Smooth muscle cell of the brain vasculature (primary cell): ENCODE results near the gene IFI30.
A peak's percentile ranks its signal among the peaks of the same experiment; 100 is the strongest.

Source experiments
- DNase-seq: peaks from one replicate; pipeline ENCODE4 v3.0.0-alpha.2; 2012; ENCODE audit warnings: low read depth, low spot score

The IFI30 gene

DNA sequence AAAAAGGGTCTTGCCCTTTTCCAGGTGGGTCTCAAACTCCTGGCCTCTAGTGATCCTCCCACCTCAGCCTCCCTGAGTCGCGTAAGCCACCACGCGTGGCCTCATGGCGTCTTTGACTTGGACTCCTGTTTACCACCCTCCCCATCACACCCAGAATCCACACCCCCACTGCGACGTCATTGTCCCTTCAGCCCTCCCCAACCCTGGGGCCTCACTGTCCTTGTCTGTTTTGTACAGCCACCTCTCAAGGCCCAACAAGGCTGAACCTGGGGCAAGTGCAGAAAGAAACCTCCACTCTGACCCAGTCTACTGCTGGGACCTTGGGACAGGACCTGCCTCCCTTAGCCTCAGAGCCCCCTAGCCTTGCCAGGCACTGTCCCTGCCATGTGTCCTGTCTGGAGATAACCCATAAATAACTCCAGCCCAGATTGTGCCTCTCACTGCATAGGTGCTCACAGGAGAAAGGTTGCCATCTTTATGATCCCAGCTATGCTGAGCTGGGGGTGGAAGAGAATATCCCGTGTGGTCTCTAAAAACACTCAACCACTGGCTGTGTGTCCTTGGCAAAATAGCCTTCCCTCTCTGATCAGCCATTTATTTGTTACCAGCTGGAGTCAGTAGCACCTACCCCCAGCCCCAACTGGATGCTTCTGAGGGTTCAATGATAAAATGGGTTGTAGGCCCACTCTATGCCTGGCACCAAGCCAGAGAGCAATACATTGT lies 1.8 kb upstream of the IFI30 start:
- DNase-seq: no peak

DNA sequence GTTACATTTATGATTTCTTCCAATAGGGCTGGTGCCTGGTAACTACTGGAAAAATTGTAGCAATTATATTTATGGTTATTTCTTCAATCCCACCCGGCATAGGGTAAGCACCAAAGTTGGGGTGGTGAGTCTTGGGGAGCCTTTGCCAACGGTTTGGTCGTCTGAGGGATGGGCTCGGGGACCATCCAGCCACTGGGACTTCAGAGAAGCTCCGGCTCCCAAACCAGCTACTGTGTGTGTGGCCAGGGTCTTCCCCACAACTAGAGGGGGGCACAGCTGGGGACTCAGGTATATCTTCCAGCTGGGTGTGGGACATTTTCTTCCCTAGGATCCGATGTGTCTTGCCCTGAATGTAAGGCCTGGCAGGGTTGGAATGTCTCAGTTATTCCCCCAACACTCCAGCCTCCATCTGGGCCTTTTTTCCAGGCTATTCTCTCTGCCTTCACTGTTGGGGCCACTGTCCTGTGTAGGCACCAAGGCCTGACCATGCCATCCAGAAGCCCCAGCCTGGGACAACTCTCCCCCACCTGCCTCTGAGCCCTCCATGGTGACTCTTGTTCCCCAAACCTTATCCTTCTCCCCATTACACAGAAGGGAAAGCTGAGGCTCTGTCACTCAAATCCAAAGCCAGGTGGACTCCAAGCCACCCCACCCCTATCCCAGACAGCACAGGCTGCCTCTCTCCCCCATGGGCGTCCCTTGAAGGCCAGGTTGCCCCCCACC lies 1.1 kb upstream of the IFI30 start:
- DNase-seq: no peak

DNA sequence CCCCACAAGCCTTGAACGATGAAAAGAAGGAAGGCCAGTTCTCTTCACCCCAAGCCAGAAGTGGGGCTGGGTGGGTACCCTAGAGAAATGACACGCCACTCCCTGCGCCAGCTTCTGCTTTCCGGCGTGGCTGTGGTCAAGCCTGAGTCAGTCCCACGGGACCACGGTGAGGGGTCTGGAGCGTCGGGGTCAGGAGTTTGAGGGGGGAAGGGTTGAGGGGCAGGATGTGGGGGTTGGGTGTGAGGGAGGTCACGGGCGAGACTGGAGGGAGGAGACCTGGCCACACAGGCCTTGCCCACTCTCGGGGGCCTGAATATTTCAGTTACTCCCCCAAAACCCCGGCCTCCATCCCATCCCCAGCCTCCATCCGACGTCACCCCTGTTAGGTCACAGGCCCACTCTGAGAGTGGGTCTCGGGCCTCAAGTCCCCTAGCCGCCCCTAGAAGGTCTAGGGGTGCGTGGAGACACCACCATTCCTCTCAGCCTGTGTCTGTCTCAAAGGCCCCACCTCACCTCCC lies 500 bp upstream of the IFI30 start:
- no peak for DNase-seq

DNA sequence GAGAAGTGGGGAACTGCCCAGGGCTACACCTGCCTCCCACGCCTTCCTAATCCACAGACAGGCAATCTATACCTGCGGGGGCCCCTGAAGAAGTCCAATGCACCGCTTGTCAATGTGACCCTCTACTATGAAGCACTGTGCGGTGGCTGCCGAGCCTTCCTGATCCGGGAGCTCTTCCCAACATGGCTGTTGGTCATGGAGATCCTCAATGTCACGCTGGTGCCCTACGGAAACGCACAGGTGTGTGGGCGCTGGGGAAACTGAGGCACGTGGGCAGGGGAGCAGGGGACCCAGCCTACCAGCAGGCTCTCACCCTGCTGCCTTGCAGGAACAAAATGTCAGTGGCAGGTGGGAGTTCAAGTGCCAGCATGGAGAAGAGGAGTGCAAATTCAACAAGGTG lies 1.4 kb downstream of the IFI30 start:
- DNase-seq: no peak

DNA sequence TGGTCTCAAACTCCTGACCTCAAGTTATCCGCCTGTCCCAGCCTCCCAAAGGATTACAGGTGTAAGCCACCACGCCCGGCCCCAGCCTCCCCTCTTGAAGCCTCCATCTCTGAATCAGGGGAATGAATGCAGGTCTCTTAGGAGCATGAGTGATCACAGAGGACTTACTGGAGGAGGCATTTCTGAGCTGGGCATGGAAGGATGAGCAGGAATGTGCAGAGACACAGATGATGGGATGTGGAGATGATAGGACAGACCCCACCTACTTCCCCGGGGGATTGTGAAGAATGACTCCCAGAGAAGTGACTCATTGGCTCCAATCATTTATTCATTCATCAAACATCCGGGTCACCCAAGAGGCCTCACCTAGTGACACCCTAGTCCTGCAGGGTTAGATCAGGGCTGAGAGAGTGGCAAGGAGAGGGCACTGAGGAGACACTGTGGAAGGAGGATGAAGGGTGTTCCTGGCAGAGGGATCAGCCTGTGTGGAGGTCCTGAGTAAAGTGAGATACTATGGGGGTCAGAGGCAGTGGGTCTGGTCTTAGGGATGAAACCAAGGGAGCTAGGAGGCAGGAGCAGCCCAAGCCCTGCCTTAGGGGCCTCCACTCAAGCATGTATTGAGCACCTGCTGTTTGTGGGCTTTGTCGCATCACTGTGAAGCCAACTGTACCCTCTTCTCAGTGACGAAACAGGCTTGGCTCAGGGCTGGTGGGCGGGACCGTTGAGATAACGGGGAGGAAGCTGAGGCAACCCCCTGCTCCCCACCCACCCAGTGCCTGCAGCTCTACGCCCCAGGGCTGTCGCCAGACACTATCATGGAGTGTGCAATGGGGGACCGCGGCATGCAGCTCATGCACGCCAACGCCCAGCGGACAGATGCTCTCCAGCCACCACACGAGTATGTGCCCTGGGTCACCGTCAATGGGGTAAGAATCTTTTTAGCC lies 3.0 kb downstream of the IFI30 start:
- no peak for DNase-seq

DNA sequence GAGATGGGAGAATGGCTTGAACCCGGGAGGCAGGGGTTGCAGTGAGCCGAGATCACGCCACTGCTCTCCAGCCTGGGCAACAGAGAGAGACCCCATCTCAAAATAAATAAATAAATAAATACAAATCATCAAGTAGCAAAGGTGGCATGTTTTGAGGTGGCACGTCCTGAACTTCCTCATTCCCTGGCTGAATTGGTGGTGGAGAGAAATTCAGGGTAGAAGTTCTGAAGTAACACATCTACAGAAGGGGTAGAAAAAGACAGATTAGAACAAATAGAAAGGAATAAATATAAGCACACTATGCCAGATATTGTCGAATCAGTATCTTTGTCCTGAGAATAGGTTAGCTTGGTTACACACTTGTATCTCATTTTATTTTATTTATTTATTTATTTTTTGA lies 6.3 kb downstream of the IFI30 start:
- no peak for DNase-seq

DNA sequence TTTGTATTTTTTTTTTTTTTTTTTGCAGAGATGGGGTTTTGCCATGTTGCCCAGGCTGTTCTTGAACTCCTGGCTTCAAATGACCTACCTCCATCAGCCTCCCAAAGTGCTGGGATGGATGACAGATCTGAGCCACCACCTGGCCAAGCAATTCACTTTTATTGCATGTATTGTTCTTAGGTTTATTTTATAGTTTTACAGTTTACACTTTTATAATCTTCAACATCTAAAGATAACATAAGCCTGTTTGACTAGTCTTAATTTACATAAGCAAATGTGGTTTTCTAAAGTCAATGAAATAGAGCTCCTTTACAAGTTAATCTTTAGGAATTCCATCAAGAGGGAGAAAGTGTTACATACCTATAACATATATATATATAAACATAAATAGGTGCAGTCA lies 9.9 kb downstream of the IFI30 start:
- DNase-seq: no peak

DNA sequence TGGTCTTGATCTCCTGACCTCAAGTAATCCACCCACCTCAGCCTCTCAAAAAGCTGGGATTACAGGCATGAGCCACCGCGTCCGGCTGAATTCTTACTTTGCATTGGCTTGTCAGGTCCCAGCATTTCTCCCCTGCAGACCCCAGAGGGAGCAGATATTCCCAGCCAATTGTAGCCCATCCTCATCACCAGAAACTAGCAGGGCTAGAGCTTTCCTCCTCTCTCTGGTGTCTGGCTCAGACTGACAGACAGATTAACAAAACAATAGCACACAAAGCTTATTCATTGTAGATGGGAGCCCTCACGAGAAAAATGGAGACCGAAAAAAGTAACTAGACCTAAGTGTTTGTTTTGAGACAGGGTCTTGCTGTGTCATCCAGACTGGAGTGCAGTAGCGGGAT lies 11.9 kb downstream of the IFI30 start:
- DNase-seq: no peak

DNA sequence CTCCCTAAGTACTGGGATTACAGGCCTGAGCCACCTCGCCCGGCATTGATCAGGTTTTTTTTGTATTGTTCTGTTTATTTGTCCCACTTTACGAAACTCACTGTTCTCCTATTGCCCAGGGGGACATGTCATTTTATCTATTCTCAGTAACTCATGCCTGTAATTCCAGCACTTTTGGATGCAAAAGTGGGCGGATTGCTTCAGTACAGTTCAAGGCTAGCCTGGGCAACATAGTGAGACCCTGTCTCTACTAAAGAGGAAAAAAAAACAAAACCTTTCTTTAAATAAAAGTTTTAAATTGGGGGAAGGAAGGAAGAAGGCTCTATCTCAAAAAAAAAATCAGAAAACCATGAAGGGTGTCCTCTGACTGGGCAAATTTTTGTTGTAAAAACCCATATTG lies 16.7 kb downstream of the IFI30 start:
- DNase-seq: no peak

DNA sequence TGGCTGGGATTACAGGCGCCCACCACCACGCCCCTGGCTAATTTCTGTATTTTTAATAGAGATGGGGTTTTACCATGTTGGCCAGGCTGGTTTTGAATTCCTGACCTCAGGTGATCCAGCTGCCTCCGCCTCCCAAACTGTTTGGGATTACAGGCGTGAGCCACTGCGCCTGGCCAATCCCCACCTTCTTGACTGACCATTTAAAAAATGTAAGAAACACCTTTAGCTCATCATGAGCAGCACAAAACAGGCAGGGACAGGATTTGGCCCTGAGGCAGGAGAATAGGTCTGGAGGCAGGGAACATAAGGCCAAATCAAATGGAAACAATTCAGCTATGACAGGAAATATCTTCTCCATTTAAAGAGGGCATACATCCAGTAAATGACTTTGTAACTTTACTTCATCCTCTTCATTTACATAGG lies 18.0 kb downstream of the IFI30 start:
- no peak for DNase-seq

DNA sequence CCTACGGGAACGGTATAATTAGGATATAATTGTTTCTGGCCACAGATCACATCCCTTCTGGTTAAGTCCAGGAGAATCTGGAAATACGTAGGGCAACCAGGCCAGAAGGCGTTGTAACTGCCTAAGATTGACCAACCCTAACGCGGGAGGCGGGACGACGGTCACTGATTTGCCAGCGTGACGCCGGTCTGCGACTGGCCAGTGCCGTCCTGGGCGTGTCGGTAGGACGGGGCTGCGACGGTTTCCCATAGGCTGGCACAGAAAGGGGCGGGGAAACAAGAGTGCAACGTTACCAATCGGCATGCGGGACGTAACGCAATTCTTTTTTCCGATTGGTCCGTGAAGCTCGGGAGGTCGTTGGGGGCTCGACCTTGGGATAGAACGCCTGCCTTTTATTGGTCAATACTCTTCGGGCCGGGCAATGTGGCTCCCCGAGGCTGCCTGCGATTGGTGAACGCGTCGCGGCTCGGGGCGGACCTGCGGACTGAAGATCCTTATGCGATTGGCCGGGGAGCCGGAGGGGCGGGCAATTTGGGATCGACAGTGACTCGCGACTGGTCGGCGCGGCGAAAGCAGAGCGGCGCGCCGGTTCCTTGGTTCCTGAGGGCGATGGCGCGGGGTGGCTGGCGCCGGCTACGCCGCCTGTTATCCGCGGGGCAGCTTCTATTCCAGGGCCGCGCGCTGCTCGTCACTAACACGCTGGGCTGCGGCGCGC lies 19.2 kb downstream of the IFI30 start, which contains the start of gene MPV17L2:
Gene MPV17L2 (plus strand): TSS at position 546 of the 715 bp plus-strand sequence. CDS start 64 bp downstream, at position 610.
- peak; percentile 99 for DNase-seq

DNA sequence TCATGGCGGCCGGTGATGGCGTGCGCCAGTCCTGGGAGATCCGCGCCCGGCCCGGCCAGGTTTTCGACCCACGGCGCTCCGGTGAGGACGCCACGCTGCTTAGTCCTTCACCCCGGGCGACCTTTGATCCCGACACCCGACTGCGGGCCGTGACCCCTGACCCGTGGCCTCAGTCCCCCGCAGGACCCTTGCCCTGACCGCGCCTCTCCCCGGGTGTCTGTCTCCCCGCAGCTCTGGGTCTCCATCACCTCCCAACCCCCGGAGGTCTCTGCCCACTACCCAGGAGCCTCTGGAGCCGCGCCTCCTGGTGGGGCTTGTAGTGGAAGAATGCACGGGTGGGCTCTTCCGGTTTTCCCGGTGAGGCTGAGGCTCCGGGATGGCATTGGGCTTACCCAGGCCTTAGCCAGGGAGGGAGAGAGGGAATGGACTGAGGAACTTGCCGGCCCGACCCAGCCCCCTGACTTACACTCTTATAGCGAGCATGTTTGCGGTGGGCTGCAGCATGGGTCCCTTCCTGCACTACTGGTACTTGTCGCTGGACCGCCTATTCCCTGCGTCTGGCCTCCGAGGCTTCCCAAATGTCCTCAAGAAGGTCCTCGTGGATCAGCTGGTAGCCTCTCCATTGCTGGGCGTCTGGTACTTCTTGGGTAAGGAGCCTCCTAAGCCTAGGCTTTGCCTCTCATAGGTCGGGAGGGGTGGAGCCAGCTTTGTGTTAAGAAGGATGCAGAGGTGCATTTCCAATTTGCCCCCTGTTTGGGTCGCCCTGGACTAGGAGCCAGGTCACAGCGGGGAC lies 20.0 kb downstream of the IFI30 start:
- DNase-seq: no peak

DNA sequence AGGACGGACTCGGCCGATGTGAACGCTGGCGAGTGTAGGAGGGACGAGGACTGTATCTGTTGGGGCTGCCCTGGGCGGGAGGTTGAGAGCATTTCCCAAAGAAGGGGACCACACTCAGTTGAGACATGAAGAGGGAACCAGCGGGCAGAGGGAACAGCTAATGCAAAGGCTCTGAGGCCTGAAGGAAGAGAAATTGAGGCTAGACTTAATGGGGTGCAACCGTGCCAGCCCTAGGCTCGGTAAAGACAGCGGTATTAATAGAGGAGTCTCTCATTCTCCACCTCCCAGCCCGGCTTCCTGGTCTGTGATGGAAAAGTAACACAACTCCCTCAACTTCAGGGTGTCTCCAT lies 20.5 kb downstream of the IFI30 start:
- no peak for DNase-seq

DNA sequence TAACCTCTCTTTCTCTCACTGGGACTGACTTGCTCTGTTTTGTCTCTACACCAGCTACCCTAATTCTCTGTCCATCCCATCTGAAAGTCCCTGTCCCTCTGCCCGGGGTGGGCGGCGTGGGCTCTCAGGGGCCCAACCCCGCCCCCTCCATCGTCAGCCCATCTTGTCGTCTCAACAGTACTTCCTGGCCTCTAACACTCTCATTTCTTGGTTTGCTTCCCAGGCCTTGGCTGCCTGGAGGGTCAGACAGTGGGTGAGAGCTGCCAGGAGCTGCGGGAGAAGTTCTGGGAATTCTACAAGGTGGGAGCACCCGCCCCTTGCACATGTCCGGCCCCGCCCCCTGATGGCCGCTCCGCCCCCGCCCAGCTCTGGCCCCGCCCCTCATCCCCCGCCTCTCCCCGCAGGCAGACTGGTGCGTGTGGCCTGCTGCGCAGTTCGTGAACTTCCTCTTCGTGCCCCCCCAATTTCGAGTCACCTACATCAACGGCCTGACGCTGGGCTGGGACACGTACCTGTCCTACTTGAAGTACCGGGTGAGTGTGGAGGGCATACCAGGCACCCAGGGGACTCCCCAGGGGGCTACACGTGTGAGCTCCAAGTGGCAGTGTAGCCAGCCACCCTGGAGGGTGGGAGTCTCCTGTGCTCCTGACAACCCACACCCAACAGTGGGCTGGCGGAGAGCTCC lies 21.1 kb downstream of the IFI30 start:
- no peak for DNase-seq

DNA sequence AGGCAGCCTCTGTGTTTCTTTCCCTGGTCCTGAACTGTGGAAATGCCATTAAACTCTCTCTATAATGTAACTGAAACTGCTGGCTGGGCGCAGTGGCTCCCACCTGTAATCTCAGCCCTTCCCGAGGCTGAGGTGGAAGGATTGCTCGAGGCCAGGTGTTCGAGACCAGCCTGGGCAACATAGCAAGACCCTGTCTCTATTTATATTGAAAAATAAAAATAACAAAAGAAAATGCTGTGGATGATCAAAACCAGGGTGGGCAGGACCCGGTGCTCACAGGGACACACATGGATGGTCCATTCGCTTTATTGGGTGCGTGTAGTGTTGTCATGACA lies 22.9 kb downstream of the IFI30 start:
- no peak for DNase-seq

DNA sequence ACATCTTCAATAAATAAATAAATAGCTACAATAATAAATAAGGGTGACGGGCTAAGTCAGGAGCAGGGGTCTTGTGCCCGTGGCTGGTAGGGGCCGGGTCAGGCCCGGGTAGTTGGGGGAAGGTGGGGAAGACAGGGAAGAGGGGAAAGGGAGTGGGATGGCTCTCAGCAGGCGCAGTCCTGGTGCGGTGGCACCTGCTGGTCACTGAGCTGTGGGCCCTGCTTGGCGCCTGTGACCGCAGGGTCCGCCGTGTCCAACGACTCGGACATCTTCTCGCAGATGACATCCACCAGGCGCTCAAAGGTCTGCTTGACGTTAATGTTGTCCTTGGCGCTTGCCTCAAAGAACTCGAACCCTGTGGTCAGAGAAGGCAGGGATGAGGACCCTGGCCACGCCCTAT lies 23.7 kb downstream of the IFI30 start:
- no peak for DNase-seq

DNA sequence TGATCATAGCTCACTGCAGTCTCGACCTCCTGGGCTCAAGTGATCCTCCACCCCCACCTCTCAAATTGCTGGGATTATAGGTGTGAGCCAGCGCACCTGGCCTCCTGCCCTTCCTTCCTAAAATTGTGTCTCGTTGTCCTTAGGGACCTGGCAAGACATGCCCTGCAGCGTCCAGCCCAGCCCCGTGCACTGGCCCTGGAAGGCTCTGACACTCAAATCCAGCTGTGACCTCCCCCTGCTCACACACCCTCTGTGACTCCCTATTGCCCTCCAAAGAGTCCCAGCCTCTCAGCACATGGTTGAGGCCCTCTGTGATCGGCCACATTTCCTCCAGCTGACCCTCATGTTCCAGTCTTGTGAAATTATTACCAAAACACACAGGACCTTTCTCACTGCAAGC lies 24.3 kb downstream of the IFI30 start:
- DNase-seq: no peak

DNA sequence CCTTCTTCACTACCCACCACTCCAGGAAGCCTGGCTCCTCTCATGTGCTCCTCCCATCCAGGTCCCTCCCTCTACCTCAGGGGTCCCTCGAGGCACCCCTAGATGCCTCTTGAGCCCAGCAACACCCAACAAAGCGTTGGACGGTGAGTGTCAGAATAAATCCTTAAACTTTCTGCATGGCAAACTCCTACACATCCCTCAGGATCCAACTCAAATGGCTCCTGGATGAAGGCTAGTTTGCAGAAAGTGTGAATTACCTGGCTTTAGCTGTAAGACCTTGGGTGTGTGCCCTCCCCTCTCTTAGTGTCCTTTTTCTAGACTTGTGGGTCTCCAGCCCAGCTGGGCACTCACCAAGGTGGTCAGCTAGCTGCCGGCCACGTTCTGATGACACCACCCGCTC lies 24.8 kb downstream of the IFI30 start:
- no peak for DNase-seq

DNA sequence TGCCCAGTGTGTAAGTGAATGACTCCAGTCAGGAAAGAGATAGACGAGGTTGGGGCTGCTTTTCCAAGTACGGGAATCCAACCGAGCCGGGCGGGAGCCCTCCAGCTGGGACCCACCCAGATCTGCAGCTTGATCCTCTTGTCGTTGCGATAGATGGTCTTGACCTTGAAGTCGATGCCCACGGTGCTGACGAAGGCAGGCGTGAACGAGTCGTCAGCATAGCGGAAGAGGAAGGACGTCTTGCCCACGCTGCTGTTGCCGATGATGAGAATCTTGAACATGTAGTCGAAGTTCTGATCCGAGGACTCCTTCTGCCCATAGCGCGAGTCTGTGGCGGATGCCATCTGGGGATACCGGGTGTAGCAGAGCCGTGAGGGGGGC lies 28.8 kb downstream of the IFI30 start:
- no peak for DNase-seq

DNA sequence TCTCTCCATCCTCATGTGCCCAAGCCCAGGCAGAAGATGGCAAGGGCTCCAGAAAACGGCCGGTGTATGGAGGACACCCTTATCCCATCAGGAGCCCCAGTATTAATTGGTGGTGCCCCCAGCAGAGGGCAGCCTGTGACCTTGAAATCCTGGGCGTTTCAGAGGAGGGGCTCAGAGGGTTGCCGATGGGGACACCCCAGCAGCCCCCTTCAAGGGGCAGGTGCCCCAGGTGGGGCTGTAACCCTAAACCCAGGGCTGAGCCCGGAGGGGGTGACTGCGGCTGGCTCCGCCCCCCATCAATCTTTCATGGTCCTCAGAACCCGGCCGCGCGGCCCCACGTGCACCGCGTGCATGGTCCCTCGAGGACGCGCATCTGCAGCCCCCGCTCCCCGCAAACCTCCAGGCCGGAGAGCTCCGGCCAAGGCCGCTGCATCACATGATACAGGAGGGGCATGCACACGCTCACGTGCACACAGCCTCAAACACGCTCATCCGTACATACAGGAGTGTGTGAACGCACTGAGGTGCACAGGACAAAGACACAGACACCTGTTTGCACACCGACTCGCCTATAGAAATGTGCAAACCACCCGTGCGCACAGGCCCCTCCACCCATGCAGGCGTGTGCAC lies 29.3 kb downstream of the IFI30 start:
- DNase-seq: no peak
